Fibroblast of lung (primary cell): ENCODE measurements around the gene HRAS. TPM values are rescaled to one million over a fixed set of nuclear protein-coding genes. Genes with fewer than 3 reads are reported as not detected.

Experiments
- DNase-seq, 2 donors: peaks; one replicate each; pipeline versions ENCODE4 v3.0.0 to v3.0.0-alpha.2; 2010; ENCODE audit warnings: low read depth in 2 of 2
- H2AFZ ChIP-seq: 2 replicates; pipeline ENCODE4 v1.5.1; 2012; ENCODE audit warnings: low read length, control low read depth, inconsistent platforms
- H3K27ac ChIP-seq: 2 replicates; pipeline ENCODE4 v1.5.1; 2011; ENCODE audit warnings: low read length, control low read depth; ENCODE audit not compliant: insufficient read depth
- H3K27me3 ChIP-seq: 2 replicates; pipeline ENCODE4 v1.5.1; 2011; ENCODE audit warnings: mild to moderate bottlenecking, low read length; ENCODE audit not compliant: control insufficient read depth, insufficient read depth
- H3K36me3 ChIP-seq: 2 replicates; pipeline ENCODE4 v1.5.1; 2011; ENCODE audit warnings: low read length; ENCODE audit not compliant: control insufficient read depth, insufficient read depth
- H3K4me1 ChIP-seq: 2 replicates; pipeline ENCODE4 v1.5.1; 2011; ENCODE audit warnings: low read length; ENCODE audit not compliant: control insufficient read depth, insufficient read depth; ENCODE audit errors: extremely low read depth
- H3K4me2 ChIP-seq: 2 replicates; pipeline ENCODE4 v1.5.1; 2011; ENCODE audit warnings: low read length, control low read depth; ENCODE audit not compliant: insufficient read depth; ENCODE audit errors: extremely low read depth
- H3K4me3 ChIP-seq, 4 experiments: fragments of 200-600 bp in 1 of 4; sonication (generic) in 1 of 4; replicated peaks in 1 of 4; 2 replicates each; pipeline ENCODE4 v1.5.1; 2011 to 2016; ENCODE audit warnings: low read length in 4 of 4, low read depth in 3 of 4, mild to moderate bottlenecking in 3 of 4, control low read depth in 2 of 4, inconsistent platforms in 1 of 4, mixed read lengths in 1 of 4; ENCODE audit not compliant: insufficient read depth in 1 of 4; ENCODE audit errors: control extremely low read depth in 1 of 4
- H3K79me2 ChIP-seq: 2 replicates; pipeline ENCODE4 v1.5.1; 2012; ENCODE audit warnings: mild to moderate bottlenecking, low read length, inconsistent platforms; ENCODE audit not compliant: control insufficient read depth, insufficient read depth
- H3K9ac ChIP-seq: 2 replicates; pipeline ENCODE4 v1.5.1; 2011; ENCODE audit warnings: mild to moderate bottlenecking, low read length, control low read depth; ENCODE audit not compliant: insufficient read depth
- H3K9me3 ChIP-seq: 2 replicates; pipeline ENCODE4 v1.5.1; 2012; ENCODE audit warnings: low read depth, low read length; ENCODE audit not compliant: control insufficient read depth, insufficient read depth
- H4K20me1 ChIP-seq: 2 replicates; pipeline ENCODE4 v1.5.1; 2011; ENCODE audit warnings: low read length; ENCODE audit not compliant: control insufficient read depth, insufficient read depth; ENCODE audit errors: extremely low read depth
- EZH2 ChIP-seq: IDR thresholded peaks from 2 replicates; pipeline ENCODE4 v1.5.1; 2012; ENCODE audit warnings: low read length, control low read depth, mild to moderate bottlenecking; ENCODE audit errors: missing control alignments
- polyA minus RNA-seq: library from RNA; depleted of rRNA, polyadenylated mRNA; stranded (reverse); fragments of >200 nt; gene quantifications from 2 replicates; pipeline ENCODE4 v1.2.3, GENCODE V29; 2011; ENCODE audit warnings: low replicate concordance
- polyA plus RNA-seq, 2 donors: library from polyadenylated mRNA; depleted of rRNA in 1 of 2; stranded (reverse) in 1 of 2; unstranded in 1 of 2; fragments of >200 nt; gene quantifications; 2 replicates each; pipeline ENCODE4 v1.2.1, GENCODE V29; 2011 to 2012; ENCODE audit warnings: missing spikeins in 1 of 2
- total RNA-seq: library from RNA; depleted of rRNA; stranded (reverse); fragments of >200 nt; gene quantifications from 2 replicates; pipeline ENCODE4 v1.2.1, GENCODE V29; 2014
- TF ChIP-seq, protein P1 (sequence below), 2 donors: IDR thresholded peaks in 1 of 2; conservative IDR thresholded peaks in 1 of 2; 1 replicate in 1 of 2; 2 replicates in 1 of 2; pipeline ENCODE4 v1.5.1; 2011 to 2012; ENCODE audit warnings: low read length in 2 of 2, control low read depth in 1 of 2, inconsistent platforms in 1 of 2, low read depth in 1 of 2, mild to moderate bottlenecking in 1 of 2

Gene HRAS
- total RNA-seq (46.7 and 58.5 TPM in 2 replicates), polyA plus RNA-seq (51.7 and 69.3 TPM in 2 replicates), polyA minus RNA-seq (120 and 182 TPM in 2 replicates)
- polyA plus RNA-seq (2012) = 88.2 and 141 TPM in 2 replicates

DNA sequence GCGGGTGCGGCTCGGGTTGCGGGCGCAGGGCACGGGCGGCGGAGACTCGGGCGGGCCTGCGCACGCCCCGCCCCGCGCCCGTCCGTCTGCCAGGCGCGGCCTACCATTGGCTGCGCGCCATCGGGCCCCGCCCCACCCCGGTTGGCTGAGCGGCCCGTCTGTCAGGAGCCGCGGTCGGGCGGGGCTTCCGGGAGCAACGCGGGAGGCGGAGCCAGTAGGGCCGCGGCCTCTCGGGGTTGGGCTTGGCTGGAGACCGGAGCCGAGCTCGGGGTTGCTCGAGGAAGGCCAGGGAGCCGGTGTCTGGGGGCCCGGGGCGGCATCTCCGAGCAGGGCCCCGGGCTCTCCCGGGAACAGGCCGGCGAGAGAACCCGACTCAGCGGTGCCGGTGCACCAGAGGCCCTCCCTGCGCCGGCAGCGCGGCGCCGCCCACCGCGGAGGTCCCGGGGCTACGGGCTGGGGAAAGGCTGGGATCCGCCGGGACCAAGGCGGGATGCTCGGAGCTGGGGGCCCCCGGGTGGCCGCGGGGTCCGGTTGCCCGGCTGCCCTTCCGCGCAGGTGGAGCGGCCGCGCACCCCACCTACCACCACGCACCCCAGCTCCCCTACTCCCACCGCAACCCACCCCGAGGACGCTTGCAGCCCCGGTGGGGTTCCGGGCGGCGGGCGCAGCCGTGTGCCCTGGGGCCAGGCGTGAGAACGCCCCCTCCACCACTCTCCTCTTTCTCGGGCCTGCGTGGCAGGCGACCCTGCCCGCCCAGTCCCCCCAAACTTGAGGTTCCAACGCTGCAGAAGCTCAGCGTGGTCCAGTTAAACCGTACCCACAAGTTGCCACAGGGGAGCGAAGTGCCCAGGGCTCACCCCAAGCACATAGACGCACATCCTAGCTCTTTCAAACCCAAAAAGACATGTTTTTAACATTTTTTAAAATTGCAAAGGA lies at the start of gene HRAS:
Gene HRAS, minus strand, starts transcription at position 58 of the 936 bp plus-strand sequence.
- H2AFZ ChIP-seq = no peak within 1 kb of the TSS
- H3K9me3 ChIP-seq = no peaks in the 10 kb centered on the region
- peak within 1 kb of the TSS; percentile 63 to 89 (median 82) for H3K4me3 ChIP-seq
- peak within 1 kb of the TSS; percentile 61 for H3K27ac ChIP-seq
- DNase-seq = peak; percentile 91 to 94
- no peaks in the 10 kb centered on the region for H4K20me1 ChIP-seq
- no peaks in the 10 kb centered on the region for H3K27me3 ChIP-seq
- no peak for TF ChIP-seq EZH2
- TF ChIP-seq, protein P1, sequence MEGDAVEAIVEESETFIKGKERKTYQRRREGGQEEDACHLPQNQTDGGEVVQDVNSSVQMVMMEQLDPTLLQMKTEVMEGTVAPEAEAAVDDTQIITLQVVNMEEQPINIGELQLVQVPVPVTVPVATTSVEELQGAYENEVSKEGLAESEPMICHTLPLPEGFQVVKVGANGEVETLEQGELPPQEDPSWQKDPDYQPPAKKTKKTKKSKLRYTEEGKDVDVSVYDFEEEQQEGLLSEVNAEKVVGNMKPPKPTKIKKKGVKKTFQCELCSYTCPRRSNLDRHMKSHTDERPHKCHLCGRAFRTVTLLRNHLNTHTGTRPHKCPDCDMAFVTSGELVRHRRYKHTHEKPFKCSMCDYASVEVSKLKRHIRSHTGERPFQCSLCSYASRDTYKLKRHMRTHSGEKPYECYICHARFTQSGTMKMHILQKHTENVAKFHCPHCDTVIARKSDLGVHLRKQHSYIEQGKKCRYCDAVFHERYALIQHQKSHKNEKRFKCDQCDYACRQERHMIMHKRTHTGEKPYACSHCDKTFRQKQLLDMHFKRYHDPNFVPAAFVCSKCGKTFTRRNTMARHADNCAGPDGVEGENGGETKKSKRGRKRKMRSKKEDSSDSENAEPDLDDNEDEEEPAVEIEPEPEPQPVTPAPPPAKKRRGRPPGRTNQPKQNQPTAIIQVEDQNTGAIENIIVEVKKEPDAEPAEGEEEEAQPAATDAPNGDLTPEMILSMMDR (conservative IDR thresholded peaks at IDR 0.05 in 1 of 2, IDR thresholded peaks at IDR 0.05 in 1 of 2; ENCODE audit: low read depth in 1 of 2, low read length in 2 of 2) = no peak
- H3K9ac ChIP-seq = peak within 1 kb of the TSS; percentile 84
- H3K79me2 ChIP-seq = peaks cover 12% of the 10 kb centered on the region
- H3K4me1 ChIP-seq = no peaks in the 10 kb centered on the region
- peaks cover 13% of the 10 kb centered on the region for H3K36me3 ChIP-seq
- peak within 1 kb of the TSS; percentile 94 for H3K4me2 ChIP-seq

DNA sequence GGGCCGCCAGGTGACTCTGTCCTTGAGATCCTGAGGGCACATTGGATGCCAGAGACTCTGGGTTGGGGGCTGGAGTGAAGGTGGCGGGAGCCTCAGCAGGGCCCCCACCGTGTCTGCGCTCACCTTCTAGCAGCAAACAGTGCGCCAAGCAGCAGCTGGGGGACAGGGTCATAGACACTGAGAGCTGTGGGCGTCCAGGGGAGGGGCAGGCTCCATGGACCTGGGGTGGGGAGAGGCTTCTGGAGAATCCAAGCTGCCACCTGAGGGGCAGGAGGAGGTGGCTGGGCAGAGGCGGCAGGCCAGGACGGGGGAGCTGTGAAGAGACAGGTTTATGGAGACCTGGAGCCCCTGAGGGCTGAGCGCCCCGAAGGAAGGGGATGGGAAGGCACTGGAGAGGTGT lies 48.9 kb upstream of the HRAS start:
- peaks cover 45% of the 10 kb centered on the region for H3K79me2 ChIP-seq
- H4K20me1 ChIP-seq = no peaks in the 10 kb centered on the region
- H3K9me3 ChIP-seq = no peaks in the 10 kb centered on the region
- DNase-seq = no peak
- peaks cover 3% of the 10 kb centered on the region for H3K4me1 ChIP-seq
- H3K36me3 ChIP-seq = peaks cover 28% of the 10 kb centered on the region
- H3K4me3 ChIP-seq = no peak overlapping the region
- H2AFZ ChIP-seq = no peak overlapping the region
- no peak overlapping the region for H3K27ac ChIP-seq
- no peaks in the 10 kb centered on the region for H3K27me3 ChIP-seq
- H3K4me2 ChIP-seq = no peak overlapping the region
- no peak for TF ChIP-seq EZH2
- TF ChIP-seq, protein P1 (conservative IDR thresholded peaks at IDR 0.05 in 1 of 2, IDR thresholded peaks at IDR 0.05 in 1 of 2; ENCODE audit: low read depth in 1 of 2, low read length in 2 of 2) = no peak
- no peak overlapping the region for H3K9ac ChIP-seq

DNA sequence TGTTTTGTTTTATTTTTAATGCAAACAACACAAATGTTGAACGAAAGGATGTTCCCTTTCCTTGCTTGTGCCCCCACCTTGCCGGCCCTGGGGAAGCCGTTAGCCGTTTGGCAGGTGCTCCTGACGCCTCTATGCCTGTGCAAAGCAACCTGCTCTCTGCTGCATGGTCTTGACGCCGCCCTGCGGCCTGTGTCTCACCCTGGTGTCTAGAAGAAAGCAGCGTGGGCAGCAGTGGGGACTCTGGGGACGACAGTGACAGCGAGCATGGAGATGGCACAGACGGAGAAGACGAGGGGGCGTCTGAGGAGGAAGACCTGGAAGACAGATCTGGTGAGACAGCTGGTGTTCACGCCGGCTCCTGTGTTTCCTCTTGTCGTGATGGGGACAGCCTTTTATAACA lies 46.4 kb upstream of the HRAS start:
- no peak overlapping the region for H2AFZ ChIP-seq
- no peak overlapping the region for H3K27ac ChIP-seq
- no peak for TF ChIP-seq EZH2
- TF ChIP-seq, protein P1 (conservative IDR thresholded peaks at IDR 0.05 in 1 of 2, IDR thresholded peaks at IDR 0.05 in 1 of 2; ENCODE audit: low read depth in 1 of 2, low read length in 2 of 2) = no peak
- H3K36me3 ChIP-seq = peaks cover 18% of the 10 kb centered on the region
- H3K4me1 ChIP-seq = peaks cover 3% of the 10 kb centered on the region
- no peak for DNase-seq
- H4K20me1 ChIP-seq = no peaks in the 10 kb centered on the region
- no peaks in the 10 kb centered on the region for H3K9me3 ChIP-seq
- peaks cover 66% of the 10 kb centered on the region for H3K79me2 ChIP-seq
- H3K9ac ChIP-seq = no peak overlapping the region
- H3K4me2 ChIP-seq = no peak overlapping the region
- no peaks in the 10 kb centered on the region for H3K27me3 ChIP-seq
- H3K4me3 ChIP-seq = no peak overlapping the region
